MM.1S (cell line): ENCODE measurements around the gene ORAI1.

Experiments used
- DNase-seq: peaks from one replicate; pipeline ENCODE4 v3.0.0-alpha.2; 2015
- H2AFZ ChIP-seq: fragments of 300-600 bp; sonication (generic); 2 replicates; pipeline ENCODE4 v1.6.0; 2016; ENCODE audit warnings: antibody characterized with exemption, low read length
- H3F3A ChIP-seq: fragments of 300-600 bp; sonication (generic); 2 replicates; pipeline ENCODE4 v1.6.1; 2016; ENCODE audit warnings: mild to moderate bottlenecking, antibody characterized with exemption, low read length, moderate library complexity, mixed read lengths; ENCODE audit not compliant: insufficient read depth
- H3K27ac ChIP-seq: fragments of 300-600 bp; sonication (generic); 2 replicates; pipeline ENCODE4 v1.5.1; 2016; ENCODE audit warnings: mild to moderate bottlenecking, low read length
- H3K27me3 ChIP-seq: fragments of 300-600 bp; sonication (generic); replicated peaks from 2 replicates; pipeline ENCODE4 v1.6.0; 2016; ENCODE audit warnings: low read length; ENCODE audit not compliant: insufficient read depth
- H3K36me3 ChIP-seq: fragments of 300-600 bp; sonication (generic); replicated peaks from 2 replicates; pipeline ENCODE4 v1.6.1; 2016; ENCODE audit warnings: mild to moderate bottlenecking, low read length, mixed read lengths; ENCODE audit not compliant: insufficient read depth
- H3K4me1 ChIP-seq: fragments of 300-600 bp; sonication (generic); 2 replicates; pipeline ENCODE4 v1.6.1; 2016; ENCODE audit warnings: low read length, mixed read lengths
- H3K4me2 ChIP-seq: fragments of 300-600 bp; sonication (generic); 2 replicates; pipeline ENCODE4 v1.6.0; 2016; ENCODE audit warnings: low read depth, low read length
- H3K4me3 ChIP-seq: fragments of 300-600 bp; sonication (generic); 2 replicates; pipeline ENCODE4 v1.5.1; 2016; ENCODE audit warnings: low read length, mixed read lengths
- H3K79me2 ChIP-seq: fragments of 300-600 bp; sonication (generic); 2 replicates; pipeline ENCODE4 v1.6.1; 2016; ENCODE audit warnings: mixed run types, low read length, mixed read lengths
- H3K9ac ChIP-seq: fragments of 300-600 bp; sonication (generic); 2 replicates; pipeline ENCODE4 v1.6.1; 2016; ENCODE audit warnings: low read length, mixed read lengths
- H3K9me2 ChIP-seq: fragments of 300-600 bp; sonication (generic); replicated peaks from 2 replicates; pipeline ENCODE4 v1.6.1; 2016; ENCODE audit warnings: mild to moderate bottlenecking, low read length, mixed read lengths; ENCODE audit not compliant: insufficient read depth
- H3K9me3 ChIP-seq: fragments of 300-600 bp; sonication (generic); replicated peaks from 2 replicates; pipeline ENCODE4 v1.6.1; 2016; ENCODE audit warnings: mild to moderate bottlenecking, low read length, mixed read lengths; ENCODE audit not compliant: insufficient read depth
- H4K20me1 ChIP-seq: fragments of 300-600 bp; sonication (generic); 2 replicates; pipeline ENCODE4 v1.6.1; 2016; ENCODE audit warnings: mild to moderate bottlenecking, low read length, moderate library complexity, mixed read lengths; ENCODE audit not compliant: insufficient read depth
- CTCF ChIP-seq: fragments of 300-600 bp; sonication (generic); IDR thresholded peaks from 2 replicates; pipeline ENCODE4 v1.5.1; 2016; ENCODE audit warnings: antibody characterized with exemption, low read length, mixed read lengths
- EZH2 ChIP-seq: fragments of 300-600 bp; sonication (generic); optimal IDR thresholded peaks from 2 replicates; pipeline ENCODE3; 2017; ENCODE audit warnings: low read depth, mild to moderate bottlenecking, antibody characterized with exemption, low read length, mixed read lengths
- EZH2phosphoT487 ChIP-seq: fragments of 300-600 bp; sonication (generic); IDR thresholded peaks from 2 replicates; pipeline ENCODE4 v1.6.1; 2018; ENCODE audit warnings: antibody characterized with exemption, low read length

Gene ORAI1

DNA sequence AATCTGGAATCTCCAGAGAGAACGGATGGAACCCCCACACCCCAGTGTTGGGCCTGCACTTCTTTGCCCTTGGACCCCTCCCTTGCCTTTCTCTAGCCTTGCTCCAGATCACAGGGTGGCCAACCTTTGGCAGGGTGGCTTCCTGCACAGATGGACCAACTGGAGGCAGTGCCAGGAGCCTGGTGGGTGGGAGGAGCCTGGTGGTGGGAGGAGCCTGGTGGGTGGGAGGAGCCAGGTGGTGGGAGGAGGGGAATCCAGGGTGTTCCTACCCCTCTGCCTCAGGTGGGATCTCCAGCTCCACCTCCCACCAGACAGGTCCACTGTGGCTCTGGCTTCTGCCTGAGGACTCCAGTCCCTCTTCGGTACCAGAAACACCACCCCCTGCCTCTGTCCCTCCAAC is 15.0 kb upstream of the ORAI1 start:
- H3K27ac ChIP-seq, result no peak overlapping the region
- TF ChIP-seq EZH2, result no peak
- DNase-seq, result no peak

GRCh38 chr12:121613462-121613861 is 12.9 kb upstream of the ORAI1 start:
- Histone ChIP-seq H3K9ac (no peak overlapping the region), H3K9me2 (no peaks in the 10 kb centered on the region), H3K9me3 (no peaks in the 10 kb centered on the region), H3K27me3 (no peaks in the 10 kb centered on the region), H3F3A (no peaks in the 10 kb centered on the region), H3K4me1 (no peaks in the 10 kb centered on the region), H3K79me2 (no peaks in the 10 kb centered on the region), H4K20me1 (no peaks in the 10 kb centered on the region), H2AFZ (no peak overlapping the region), H3K36me3 (no peaks in the 10 kb centered on the region), H3K4me2 (no peak overlapping the region), H3K4me3 (no peak overlapping the region), H3K27ac (no peak overlapping the region)
- TF ChIP-seq EZH2 (no peak), EZH2phosphoT487 (no peak), CTCF (no peak)
- no peak for DNase-seq

More for the DNA sequence above, 15.0 kb upstream of the ORAI1 start:
- Histone ChIP-seq H3K4me3 (no peak overlapping the region), H3K4me1 (no peaks in the 10 kb centered on the region), H3K9me3 (no peaks in the 10 kb centered on the region), H3K4me2 (no peak overlapping the region), H3K9me2 (no peaks in the 10 kb centered on the region), H2AFZ (no peak overlapping the region), H3K27me3 (no peaks in the 10 kb centered on the region), H4K20me1 (no peaks in the 10 kb centered on the region), H3K36me3 (no peaks in the 10 kb centered on the region), H3K79me2 (no peaks in the 10 kb centered on the region), H3K9ac (no peak overlapping the region), H3F3A (no peaks in the 10 kb centered on the region)

DNA sequence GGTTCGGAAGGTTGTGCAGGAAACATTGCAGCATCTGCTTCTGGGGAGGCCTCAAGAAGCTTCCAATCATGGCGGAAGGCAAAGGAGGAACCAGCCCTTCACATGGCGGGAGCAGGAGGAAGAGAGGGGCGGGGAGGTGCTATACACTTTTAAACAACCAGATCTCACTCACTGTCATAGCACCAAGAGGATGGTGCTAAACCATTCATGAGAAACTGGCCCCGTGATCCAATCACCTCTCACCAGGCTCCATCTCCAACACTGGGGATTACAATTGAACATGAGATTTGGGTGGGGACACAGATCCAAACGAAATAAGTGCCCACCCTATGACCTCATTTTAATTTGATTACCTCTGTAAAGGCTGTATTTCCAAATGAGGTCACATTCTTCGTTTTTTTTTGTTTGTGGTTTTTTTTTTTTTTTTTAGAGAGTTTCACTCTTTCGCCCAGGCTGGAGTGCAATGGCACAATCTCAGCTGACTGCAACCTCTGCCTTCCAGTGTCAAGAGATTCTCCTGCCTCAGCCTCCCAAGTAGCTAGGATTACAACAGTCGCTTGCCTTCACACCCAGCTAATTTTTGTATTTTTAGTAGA is 11.4 kb upstream of the ORAI1 start:
- TF ChIP-seq EZH2, result no peak
- no peak for TF ChIP-seq EZH2phosphoT487
- TF ChIP-seq CTCF, result no peak

DNA sequence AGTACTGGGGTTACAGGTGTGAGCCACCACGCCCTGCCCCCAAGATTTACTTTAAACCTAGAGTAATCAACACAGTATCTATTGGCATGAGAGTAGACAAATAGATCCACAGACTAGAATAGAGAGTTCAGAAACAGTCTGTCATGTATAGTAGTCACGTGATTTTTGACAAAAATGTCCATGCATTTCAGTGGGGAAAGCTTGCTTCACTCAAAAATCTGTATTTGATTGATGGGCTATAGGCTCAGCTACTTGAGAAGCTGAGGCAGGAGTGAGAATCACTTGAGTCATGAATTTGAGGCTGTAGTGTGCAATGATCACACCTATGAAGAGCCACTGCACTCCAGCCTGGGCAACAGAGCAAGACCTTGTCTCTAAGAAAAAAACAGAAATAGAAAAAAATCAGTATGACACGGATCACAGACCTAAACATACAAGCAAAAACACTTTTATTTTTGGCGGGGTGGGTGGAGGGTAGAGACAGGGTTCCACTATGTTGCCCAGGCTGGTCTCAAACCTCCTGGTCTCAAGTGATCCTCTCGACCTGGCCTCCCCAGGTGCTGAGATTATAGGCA is 7.6 kb upstream of the ORAI1 start:
- no peak overlapping the region for H2AFZ ChIP-seq
- TF ChIP-seq EZH2phosphoT487 (no peak), CTCF (no peak), EZH2 (no peak)
- no peak overlapping the region for H3K9ac ChIP-seq
- no peak overlapping the region for H3K4me3 ChIP-seq
- H3F3A ChIP-seq, result no peaks in the 10 kb centered on the region
- no peaks in the 10 kb centered on the region for H3K9me3 ChIP-seq
- H3K4me1 ChIP-seq, result no peaks in the 10 kb centered on the region
- H3K9me2 ChIP-seq, result no peaks in the 10 kb centered on the region
- no peaks in the 10 kb centered on the region for H3K79me2 ChIP-seq
- H3K27ac ChIP-seq, result no peak overlapping the region
- H3K4me2 ChIP-seq, result no peak overlapping the region
- H3K27me3 ChIP-seq, result no peaks in the 10 kb centered on the region
- no peaks in the 10 kb centered on the region for H3K36me3 ChIP-seq
- no peaks in the 10 kb centered on the region for H4K20me1 ChIP-seq
- DNase-seq, result no peak

More for the DNA sequence above, 11.4 kb upstream of the ORAI1 start:
- Histone ChIP-seq H3K9ac (no peak overlapping the region), H3F3A (no peaks in the 10 kb centered on the region), H3K9me3 (no peaks in the 10 kb centered on the region), H3K27ac (no peak overlapping the region), H3K4me3 (no peak overlapping the region), H3K9me2 (no peaks in the 10 kb centered on the region), H3K79me2 (no peaks in the 10 kb centered on the region), H3K4me1 (no peaks in the 10 kb centered on the region), H3K4me2 (no peak overlapping the region), H3K36me3 (no peaks in the 10 kb centered on the region), H4K20me1 (no peaks in the 10 kb centered on the region), H2AFZ (no peak overlapping the region), H3K27me3 (no peaks in the 10 kb centered on the region)
- DNase-seq, result no peak
